ENCODE measurements around the gene MIA.

Gene MIA

GRCh38 chr19:40742886-40743285, 32.4 kb upstream of the MIA start:
- Histone ChIP-seq H3K9me3 (ENCODE audit: control insufficient read depth, insufficient read depth, low read depth, low read length) (no peaks in the 10 kb centered on the region), H3K4me3 (ENCODE audit: low read depth, low read length) (no peak overlapping the region), H3K27ac (ENCODE audit: extremely low read depth, low read depth, low read length) (no peak overlapping the region), H3K4me1 (ENCODE audit: control insufficient read depth, insufficient read depth, low read length) (no peaks in the 10 kb centered on the region), H3K36me3 (ENCODE audit: control insufficient read depth in 2 of 2, insufficient read depth in 1 of 2, low read length in 2 of 2) (peaks cover 57 to 64% of the 10 kb centered on the region in 2 experiments; a peak in 2 of 3 replicates)
- ChIA-PET POLR2A (interaction anchor here (0.9 to 4.3 kb wide), 9 partner anchors 8 to 79 kb away, joined by 3 to 30 read pairs (median 5); partner anchors contain the start of genes ACTMAP, RAB4B and SNRPA), CTCF (interaction anchor here (0.6 to 3.3 kb wide), 9 partner anchors 20 to 433 kb away, joined by 3 to 23 read pairs (median 3); partner anchors contain the start of genes COQ8B and ITPKC)
- no peak for TF ChIP-seq ZNF324 (tag by site-specific recombination; IDR thresholded peaks at IDR 0.05)
- TF ChIP-seq ZFP69B (tag by site-specific recombination; IDR thresholded peaks at IDR 0.05) = no peak
- TF ChIP-seq ZNF510 (tag by site-specific recombination; IDR thresholded peaks at IDR 0.05; ENCODE audit: insufficient replicate concordance) = no peak
- no peak for TF ChIP-seq ZFP3 (tag by site-specific recombination; IDR thresholded peaks at IDR 0.05; ENCODE audit: low read depth)
- TF ChIP-seq ZNF768 (tag by site-specific recombination; IDR thresholded peaks at IDR 0.05) = no peak
- no peak for TF ChIP-seq WT1 (tag by site-specific recombination; IDR thresholded peaks at IDR 0.05)
- TF ChIP-seq ZNF354C (tag by site-specific recombination; IDR thresholded peaks at IDR 0.05; ENCODE audit: borderline replicate concordance, low read depth) = no peak
- TF ChIP-seq ZNF23 (tag by site-specific recombination; IDR thresholded peaks at IDR 0.05; ENCODE audit: borderline replicate concordance) = no peak
- TF ChIP-seq ZNF544 (tag by site-specific recombination; IDR thresholded peaks at IDR 0.05) = no peak
- TF ChIP-seq ZNF777 (tag by site-specific recombination; IDR thresholded peaks at IDR 0.05; ENCODE audit: borderline replicate concordance) = no peak
- no peak for TF ChIP-seq ZNF707 (tag by site-specific recombination; IDR thresholded peaks at IDR 0.05)
- TF ChIP-seq ZFHX2 (tag by site-specific recombination; conservative IDR thresholded peaks at IDR 0.05) = no peak
- no peak for TF ChIP-seq ZBTB6 (tag by site-specific recombination; IDR thresholded peaks at IDR 0.05)
- TF ChIP-seq ZNF416 (tag by site-specific recombination; IDR thresholded peaks at IDR 0.05) = no peak
- TF ChIP-seq AEBP2 (tag by site-specific recombination; IDR thresholded peaks at IDR 0.05; ENCODE audit: borderline replicate concordance) = no peak
- TF ChIP-seq ZNF2 (tag by site-specific recombination; IDR thresholded peaks at IDR 0.05) = no peak
- TF ChIP-seq MEIS1 (CRISPR knock-in tag; IDR thresholded peaks at IDR 0.05; ENCODE audit: borderline replicate concordance) = no peak

GRCh38 chr19:40743926-40744325, 31.4 kb upstream of the MIA start:
- peaks cover 58 to 59% of the 10 kb centered on the region in 2 experiments; a peak in 2 of 3 replicates for H3K36me3 ChIP-seq (ENCODE audit: control insufficient read depth in 2 of 2, insufficient read depth in 1 of 2, low read length in 2 of 2)
- POLR2A ChIA-PET = interaction anchor here (0.8 to 4.3 kb wide), 8 partner anchors 16 to 401 kb away, joined by 3 to 30 read pairs (median 6); partner anchors contain the start of genes COQ8B, EGLN2, ITPKC and NUMBL
- H3K27ac ChIP-seq (ENCODE audit: extremely low read depth, low read depth, low read length) = no peak overlapping the region
- H3K9me3 ChIP-seq (ENCODE audit: control insufficient read depth, insufficient read depth, low read depth, low read length) = no peaks in the 10 kb centered on the region
- CTCF ChIA-PET = interaction anchor here (0.6 to 3.3 kb wide), 13 partner anchors 10 to 1658 kb away, joined by 3 to 23 read pairs (median 4); partner anchors contain the start of gene RAB4B
- peaks cover 3% of the 10 kb centered on the region; the same call in 1 of the 2 replicates for H3K4me1 ChIP-seq (ENCODE audit: control insufficient read depth, insufficient read depth, low read length)
- no peak overlapping the region for H3K4me3 ChIP-seq (ENCODE audit: low read depth, low read length)
- TF ChIP-seq GFI1B (tag by site-specific recombination; IDR thresholded peaks at IDR 0.05) = no peak
- no peak for TF ChIP-seq ZNF549 (tag by site-specific recombination; IDR thresholded peaks at IDR 0.05)
- no peak for TF ChIP-seq PRDM2 (tag by site-specific recombination; IDR thresholded peaks at IDR 0.05; ENCODE audit: borderline replicate concordance)
- no peak for TF ChIP-seq REPIN1 (tag by site-specific recombination; IDR thresholded peaks at IDR 0.05; ENCODE audit: low read depth)
- no peak for TF ChIP-seq GLI4 (tag by site-specific recombination; IDR thresholded peaks at IDR 0.05)
- no peak for TF ChIP-seq PRDM4 (tag by site-specific recombination; IDR thresholded peaks at IDR 0.05)
- TF ChIP-seq HOXC10 (CRISPR knock-in tag; IDR thresholded peaks at IDR 0.05) = no peak
- no peak for TF ChIP-seq SCRT2 (tag by site-specific recombination; IDR thresholded peaks at IDR 0.05)
